ENCODE data around the gene HNF4A. TPM values are rescaled to one million over a fixed set of nuclear protein-coding genes. Genes with fewer than 3 reads are reported as not detected.

HNF4A gene
- polyA plus RNA-seq, 1 of the 3 experiments (the other 2 are of a cell fraction), result not detected

GRCh38 chr20:44362466-44362940, 7.0 kb downstream of the HNF4A start:
- H3K36me3 ChIP-seq (replicated peaks in 1 of 2; ENCODE audit: control insufficient read depth in 1 of 2, insufficient read depth in 2 of 2, low read length in 1 of 2), result no peaks in the 10 kb centered on the region
- TF ChIP-seq GABPA (IDR thresholded peaks at IDR 0.05; ENCODE audit: low read depth) (no peak), TAF1 (IDR thresholded peaks at IDR 0.05; ENCODE audit: borderline replicate concordance, low read depth, low read length) (no peak), EZH2phosphoT487 (IDR thresholded peaks at IDR 0.05; ENCODE audit: borderline replicate concordance, low read depth) (no peak), PBX3 (IDR thresholded peaks at IDR 0.05) (no peak), FOXM1 (IDR thresholded peaks at IDR 0.05; ENCODE audit: low read depth) (no peak), POLR2AphosphoS5 (IDR thresholded peaks at IDR 0.05; ENCODE audit: low read depth, low read length) (no peak), RCOR1 (IDR thresholded peaks at IDR 0.05; ENCODE audit: low read length) (no peak), RFX5 (IDR thresholded peaks at IDR 0.05; ENCODE audit: low read length) (no peak), CTCF (IDR thresholded peaks at IDR 0.05) (no peak), USF2 (IDR thresholded peaks at IDR 0.05; ENCODE audit: borderline replicate concordance, low read depth, low read length) (no peak), YY1 (IDR thresholded peaks at IDR 0.05; ENCODE audit: low read depth) (no peak), FOXJ3 (CRISPR knock-in tag; IDR thresholded peaks at IDR 0.05) (no peak)
- no peaks in the 10 kb centered on the region for H4K20me1 ChIP-seq (ENCODE audit: insufficient read depth)
- no peak for DNase-seq
- CTCF ChIA-PET, result no interaction called here
- POLR2A ChIA-PET, result no interaction called here
- H3K4me2 ChIP-seq, result no peak overlapping the region
- no peaks in the 10 kb centered on the region for H3K79me2 ChIP-seq (ENCODE audit: insufficient read depth)
- no peak overlapping the region for H3K27ac ChIP-seq (ENCODE audit: low read depth in 2 of 2, low read length in 1 of 2)
- H3K27me3 ChIP-seq (ENCODE audit: insufficient read depth), result peaks cover 5% of the 10 kb centered on the region; the same call in 1 of the 2 replicates
- no peaks in the 10 kb centered on the region for H3F3A ChIP-seq (replicated peaks; ENCODE audit: insufficient read depth)
- H3K9ac ChIP-seq, result no peak overlapping the region
- H3K9me3 ChIP-seq, result no peaks in the 10 kb centered on the region
- no peaks in the 10 kb centered on the region for H3K4me1 ChIP-seq (ENCODE audit: control insufficient read depth in 1 of 2, insufficient read depth in 2 of 2, low read depth in 1 of 2, low read length in 1 of 2)
- no peaks in the 10 kb centered on the region for H3K9me2 ChIP-seq
- no peak overlapping the region for H3K4me3 ChIP-seq (ENCODE audit: low read depth in 2 of 2, low read length in 1 of 2)
- WGBS (ENCODE audit: low lambda C conversion rate), result 69% methylated on average over 4 of the region's 4 CpGs
- no peak overlapping the region for H2AFZ ChIP-seq (ENCODE audit: low read depth)

GRCh38 chr20:44364068-44364467, 8.6 kb downstream of the HNF4A start:
- no peak overlapping the region for H3K27ac ChIP-seq (ENCODE audit: low read depth in 2 of 2, low read length in 1 of 2)
- no peaks in the 10 kb centered on the region for H3K36me3 ChIP-seq (replicated peaks in 1 of 2; ENCODE audit: control insufficient read depth in 1 of 2, insufficient read depth in 2 of 2, low read length in 1 of 2)
- H3K9ac ChIP-seq, result no peak overlapping the region
- no peaks in the 10 kb centered on the region for H3F3A ChIP-seq (replicated peaks; ENCODE audit: insufficient read depth)
- TF ChIP-seq SIN3A (IDR thresholded peaks at IDR 0.05; ENCODE audit: borderline replicate concordance, low read depth, low read length), result no peak
- TF ChIP-seq EZH2phosphoT487 (IDR thresholded peaks at IDR 0.05; ENCODE audit: borderline replicate concordance, low read depth), result no peak
- no peak for TF ChIP-seq RXRA (IDR thresholded peaks at IDR 0.05; ENCODE audit: borderline replicate concordance, low read depth)
- no peak for DNase-seq
- POLR2A ChIA-PET, result no interaction called here
- 51% methylated on average over 4 of the region's 4 CpGs for WGBS (ENCODE audit: low lambda C conversion rate)
- no peaks in the 10 kb centered on the region for H3K9me3 ChIP-seq
- peaks cover 5% of the 10 kb centered on the region; the same call in 1 of the 2 replicates for H3K27me3 ChIP-seq (ENCODE audit: insufficient read depth)
- H3K9me2 ChIP-seq, result no peaks in the 10 kb centered on the region
- no peaks in the 10 kb centered on the region for H4K20me1 ChIP-seq (ENCODE audit: insufficient read depth)
- H3K4me2 ChIP-seq, result no peak overlapping the region
- CTCF ChIA-PET, result interaction anchor here (1.6 kb wide), 1 partner anchor 147 kb away, joined by 5 read pairs; no protein-coding TSS in a partner anchor
- no peaks in the 10 kb centered on the region for H3K79me2 ChIP-seq (ENCODE audit: insufficient read depth)
- H2AFZ ChIP-seq (ENCODE audit: low read depth), result no peak overlapping the region
- H3K4me3 ChIP-seq (ENCODE audit: low read depth in 2 of 2, low read length in 1 of 2), result no peak overlapping the region
- H3K4me1 ChIP-seq (ENCODE audit: control insufficient read depth in 1 of 2, insufficient read depth in 2 of 2, low read depth in 1 of 2, low read length in 1 of 2), result no peaks in the 10 kb centered on the region
